IPS-18c (cell line): ENCODE results near the gene INPP5A.

Experiments used
- H3K4me3 ChIP-seq: 2 replicates; pipeline ENCODE4 v1.7.0; 2013; ENCODE audit warnings: low read depth, mild to moderate bottlenecking, low read length, moderate library complexity; ENCODE audit not compliant: insufficient read depth
- H3K9me3 ChIP-seq: one replicate; pipeline ENCODE4 v1.6.1; 2013; ENCODE audit warnings: mild to moderate bottlenecking, low read length, moderate library complexity; ENCODE audit not compliant: control insufficient read depth, insufficient read depth

Gene INPP5A

DNA sequence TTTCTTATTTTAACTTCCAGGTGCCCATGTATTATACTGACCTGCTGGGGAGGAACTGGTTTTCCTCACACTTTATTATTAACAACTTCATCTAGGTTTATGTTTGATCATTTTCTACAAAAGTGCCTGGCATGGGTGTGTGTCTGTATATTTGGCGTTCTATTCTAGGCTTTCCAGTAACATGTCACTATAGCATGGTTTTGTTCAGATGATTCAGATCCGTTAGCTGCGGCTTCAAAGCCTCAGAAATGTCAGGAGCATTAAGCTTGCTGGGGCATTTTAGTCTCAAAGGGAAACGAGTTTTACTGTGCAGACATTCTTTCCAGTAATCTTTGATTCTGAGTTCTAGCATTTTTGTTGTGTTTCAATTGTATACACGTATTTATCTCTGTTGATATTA lies 2.3 kb downstream of the INPP5A start:
- Histone ChIP-seq H3K4me3 (no peak overlapping the region), H3K9me3 (no peaks in the 10 kb centered on the region)

DNA sequence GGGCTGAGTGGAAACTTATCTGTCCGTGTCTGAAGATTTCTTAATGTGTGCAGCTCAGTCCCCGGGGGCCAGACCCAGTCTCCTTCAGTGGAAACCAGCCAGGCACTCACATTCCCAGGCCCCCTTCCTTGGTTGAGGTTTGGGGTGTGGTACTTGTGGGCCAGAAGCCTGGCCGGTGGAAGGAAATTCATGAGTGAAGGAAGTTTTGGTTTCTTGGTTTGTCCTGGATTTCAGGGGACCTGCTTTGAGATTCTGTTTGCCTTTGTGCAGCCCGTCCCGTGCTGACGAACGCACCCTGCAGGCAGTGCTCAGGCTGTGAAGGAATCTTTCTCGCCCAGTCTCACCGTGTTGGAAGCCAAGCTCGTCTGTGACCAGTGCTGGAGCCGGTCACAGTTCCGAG lies 2.9 kb downstream of the INPP5A start:
- Histone ChIP-seq H3K4me3 (no peak overlapping the region), H3K9me3 (no peaks in the 10 kb centered on the region)

DNA sequence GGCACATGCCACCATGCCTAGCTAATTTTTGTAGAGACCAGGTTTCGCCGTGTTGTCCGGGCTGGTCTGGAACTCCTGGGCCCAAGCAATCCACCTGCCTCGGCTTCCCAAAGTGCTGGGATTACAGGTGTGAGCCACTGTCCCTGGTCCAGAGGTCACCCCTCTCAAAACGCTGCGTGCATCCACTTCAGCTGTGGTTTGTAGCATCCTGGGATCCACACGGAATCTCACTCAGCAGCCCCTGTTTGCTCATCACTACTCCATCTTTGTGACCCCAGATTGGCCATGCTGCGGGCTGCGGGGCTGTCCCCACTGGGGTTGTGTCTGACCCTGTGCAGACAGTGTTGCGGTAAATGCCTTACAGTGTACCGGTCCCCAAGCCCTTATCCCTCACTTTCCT lies 3.5 kb downstream of the INPP5A start:
- Histone ChIP-seq H3K4me3 (no peak overlapping the region), H3K9me3 (no peaks in the 10 kb centered on the region)

DNA sequence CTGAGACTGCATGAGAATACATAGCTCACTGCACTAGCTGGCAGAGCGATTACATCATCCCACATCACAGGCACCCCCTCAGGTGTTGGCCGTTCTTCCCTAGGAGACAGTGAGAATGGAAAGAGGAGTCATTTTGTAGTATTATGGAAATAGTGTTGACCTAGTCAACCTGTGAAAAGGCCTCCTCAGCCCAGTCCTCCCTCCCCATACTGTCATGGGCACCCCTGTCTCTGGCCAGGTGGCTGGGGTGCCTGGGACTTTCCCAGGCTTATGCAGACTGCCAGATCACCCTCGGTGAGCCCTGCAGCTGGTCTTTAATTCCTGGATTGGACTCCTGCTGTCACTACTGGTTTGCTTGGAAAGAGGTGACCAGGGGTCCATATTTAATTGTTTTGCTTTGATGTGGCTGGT lies 4.0 kb downstream of the INPP5A start:
- H3K4me3 ChIP-seq = no peak overlapping the region

DNA sequence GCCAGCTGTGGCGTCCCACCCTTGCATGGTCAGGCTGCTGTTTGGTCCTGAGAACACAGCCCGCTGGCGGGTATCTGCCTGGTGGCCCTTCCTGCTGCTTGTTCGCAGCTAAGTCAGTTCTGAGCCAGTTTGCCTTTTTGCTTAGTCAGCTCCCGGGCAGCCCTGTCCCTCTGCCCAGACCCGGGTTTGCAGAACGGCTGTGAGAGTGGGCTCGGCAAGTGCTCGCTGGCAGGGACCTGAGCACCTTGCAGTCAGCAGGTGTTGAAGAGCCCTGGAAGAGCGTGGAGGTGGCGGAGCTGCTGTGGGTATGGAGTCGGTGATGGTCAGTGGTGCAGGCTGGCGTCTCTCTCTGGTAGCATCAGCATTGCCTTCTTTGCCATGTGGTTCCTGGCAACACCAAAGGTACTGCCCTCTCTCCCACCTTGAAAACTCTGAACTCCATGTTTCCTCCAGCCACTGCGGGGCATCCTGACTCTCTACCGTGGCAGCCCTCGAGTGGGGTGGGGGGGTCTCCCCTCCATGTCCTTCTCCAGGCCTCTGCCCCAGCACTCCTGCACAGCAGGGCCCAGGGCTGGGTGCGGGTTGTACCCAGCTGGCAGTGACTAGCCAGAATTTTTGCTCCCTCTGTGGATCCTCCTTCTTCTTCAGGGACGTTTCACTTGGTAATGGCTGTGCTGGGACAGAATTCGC lies 4.6 kb downstream of the INPP5A start:
- no peak overlapping the region for H3K4me3 ChIP-seq
- no peaks in the 10 kb centered on the region for H3K9me3 ChIP-seq

More for the DNA sequence above, 4.0 kb downstream of the INPP5A start:
- no peaks in the 10 kb centered on the region for H3K9me3 ChIP-seq

DNA sequence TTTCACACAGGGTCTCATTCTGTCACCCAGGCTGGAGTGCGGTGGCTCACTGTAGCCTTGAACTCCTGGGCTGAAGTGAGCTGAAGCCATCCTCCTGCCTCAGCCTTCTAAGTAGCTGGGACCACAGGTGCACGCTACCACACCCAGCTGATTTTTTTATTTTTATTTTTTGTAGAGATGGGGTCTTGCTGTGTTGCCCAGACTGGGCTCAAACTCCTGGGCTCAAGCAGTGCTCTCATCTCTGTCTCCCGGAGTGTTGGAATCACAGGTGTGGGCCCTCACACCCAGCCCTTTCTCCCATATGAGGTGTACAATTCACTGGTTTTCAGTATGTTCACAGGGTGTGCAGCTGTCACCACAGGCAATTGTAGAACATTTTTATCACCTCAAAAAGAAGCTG lies 5.2 kb downstream of the INPP5A start:
- no peak overlapping the region for H3K4me3 ChIP-seq
- no peaks in the 10 kb centered on the region for H3K9me3 ChIP-seq

DNA sequence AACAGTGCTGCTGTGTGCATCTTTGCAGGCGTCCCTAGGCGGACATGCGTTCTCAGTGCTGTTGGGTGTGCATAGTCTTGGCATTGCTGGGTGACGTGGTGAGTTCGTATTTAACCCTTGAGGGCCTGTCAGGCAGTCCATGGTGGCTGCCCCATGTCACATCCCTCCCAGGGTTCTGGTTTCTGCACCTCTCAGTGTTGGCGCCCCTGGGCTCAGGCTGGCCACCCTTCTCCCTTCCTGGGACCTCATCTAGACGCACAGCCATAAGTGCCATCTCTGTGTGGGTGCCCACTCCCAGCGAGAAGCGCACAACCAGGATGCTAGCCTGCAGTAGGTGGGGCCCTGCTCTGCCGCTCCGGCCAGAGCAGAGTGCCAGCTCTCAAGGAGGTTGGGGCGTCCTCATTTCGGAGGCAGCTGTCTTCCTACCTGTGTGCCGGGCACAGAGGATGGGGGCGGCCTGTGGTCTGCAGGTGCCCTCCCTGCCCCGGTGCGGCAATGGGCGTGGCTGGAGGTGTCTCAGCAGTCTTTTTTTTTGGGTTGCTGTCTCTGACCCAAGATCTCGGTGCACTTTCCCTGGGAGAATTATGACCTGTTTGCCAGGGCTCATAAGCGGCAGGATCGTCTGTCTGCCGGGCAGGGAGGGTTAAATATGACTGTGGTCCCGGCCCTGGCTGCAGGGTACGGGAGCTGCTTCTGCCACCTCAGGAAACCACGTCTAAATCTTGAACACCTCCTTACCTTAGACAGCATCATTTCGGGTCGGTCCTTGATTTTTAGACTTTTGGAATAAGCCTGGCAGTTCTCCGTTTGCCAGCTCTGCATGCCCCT lies 6.5 kb downstream of the INPP5A start:
- Histone ChIP-seq H3K9me3 (no peaks in the 10 kb centered on the region), H3K4me3 (no peak overlapping the region)

DNA sequence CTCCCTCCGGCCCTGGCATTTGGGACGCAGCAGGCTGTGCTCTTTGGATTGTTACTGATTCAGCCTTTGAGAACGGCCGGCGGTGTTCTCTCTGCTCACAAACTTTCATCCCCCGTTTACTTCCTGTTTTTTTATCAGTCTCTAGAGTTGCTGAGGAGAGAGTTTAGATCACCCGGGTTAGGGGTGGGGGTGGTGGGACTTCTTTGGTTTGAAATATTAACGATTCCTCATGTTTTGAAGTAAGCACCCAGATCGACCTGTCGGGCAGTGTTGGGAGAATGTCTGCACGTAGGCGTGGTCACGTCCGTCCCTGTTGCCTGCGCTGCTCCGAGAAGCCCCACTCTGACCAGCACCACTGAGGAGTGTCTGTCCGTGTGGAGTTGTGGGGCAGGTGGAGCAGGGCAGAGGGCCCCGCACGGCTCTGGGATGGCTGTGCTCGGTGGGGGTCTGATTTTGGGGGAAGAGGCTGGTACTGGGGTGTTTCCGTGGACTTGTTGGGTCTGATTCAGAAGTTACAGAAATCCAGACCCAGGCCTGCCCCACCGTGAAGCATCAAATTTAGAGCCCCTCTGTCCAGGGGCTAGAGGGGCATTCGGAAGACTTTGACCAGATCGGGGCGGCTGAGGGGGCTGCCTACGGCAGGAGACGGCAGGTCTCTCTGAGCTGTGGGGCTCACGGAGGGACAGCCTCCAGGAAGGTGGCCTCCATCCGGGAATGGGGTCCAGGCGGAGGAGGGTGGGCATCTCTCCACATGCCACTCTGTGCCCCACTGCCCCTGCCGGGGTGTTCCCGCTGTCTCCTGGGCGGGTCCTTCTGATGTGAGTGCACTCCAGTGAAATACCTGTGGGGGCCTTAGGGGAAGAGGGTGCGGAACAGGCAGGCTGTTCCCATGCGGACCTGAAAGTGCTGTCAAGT lies 7.4 kb downstream of the INPP5A start:
- no peaks in the 10 kb centered on the region for H3K9me3 ChIP-seq
- no peak overlapping the region for H3K4me3 ChIP-seq

DNA sequence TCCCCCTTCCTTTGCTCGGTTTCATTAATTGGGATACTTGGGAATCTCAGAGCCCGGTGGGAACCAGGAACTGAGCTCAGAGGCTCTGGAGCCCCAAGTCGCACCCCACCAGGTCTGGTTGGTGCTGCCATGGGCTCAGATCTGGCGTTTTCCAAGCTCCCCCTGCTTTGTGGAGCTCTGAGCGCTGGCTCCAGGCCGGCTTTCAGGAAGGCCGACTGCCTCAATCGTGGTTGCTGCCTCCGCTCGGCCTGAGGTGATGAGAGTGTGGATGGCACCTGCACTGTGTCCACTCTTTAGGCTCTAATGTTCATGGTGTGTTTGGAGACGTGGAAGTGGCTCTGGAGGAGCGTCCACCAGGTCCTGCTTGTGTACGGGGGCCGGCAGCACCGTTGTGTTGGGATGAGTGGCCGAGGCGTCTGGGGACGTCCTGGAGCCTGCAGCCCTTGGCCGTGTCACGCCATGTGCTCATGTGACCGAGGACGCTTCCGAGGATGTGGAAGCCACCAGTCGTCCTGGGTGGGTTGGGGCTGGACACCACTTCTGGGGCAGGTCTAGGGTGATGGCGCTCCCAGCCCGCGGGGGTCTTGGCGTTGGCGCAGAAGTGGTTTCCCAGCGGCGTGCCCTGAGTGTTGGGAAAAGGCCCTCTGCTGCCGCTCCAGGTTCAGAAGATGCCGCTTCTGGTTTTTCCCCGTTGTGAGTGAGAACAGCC lies 8.2 kb downstream of the INPP5A start:
- Histone ChIP-seq H3K4me3 (no peak overlapping the region), H3K9me3 (no peaks in the 10 kb centered on the region)

DNA sequence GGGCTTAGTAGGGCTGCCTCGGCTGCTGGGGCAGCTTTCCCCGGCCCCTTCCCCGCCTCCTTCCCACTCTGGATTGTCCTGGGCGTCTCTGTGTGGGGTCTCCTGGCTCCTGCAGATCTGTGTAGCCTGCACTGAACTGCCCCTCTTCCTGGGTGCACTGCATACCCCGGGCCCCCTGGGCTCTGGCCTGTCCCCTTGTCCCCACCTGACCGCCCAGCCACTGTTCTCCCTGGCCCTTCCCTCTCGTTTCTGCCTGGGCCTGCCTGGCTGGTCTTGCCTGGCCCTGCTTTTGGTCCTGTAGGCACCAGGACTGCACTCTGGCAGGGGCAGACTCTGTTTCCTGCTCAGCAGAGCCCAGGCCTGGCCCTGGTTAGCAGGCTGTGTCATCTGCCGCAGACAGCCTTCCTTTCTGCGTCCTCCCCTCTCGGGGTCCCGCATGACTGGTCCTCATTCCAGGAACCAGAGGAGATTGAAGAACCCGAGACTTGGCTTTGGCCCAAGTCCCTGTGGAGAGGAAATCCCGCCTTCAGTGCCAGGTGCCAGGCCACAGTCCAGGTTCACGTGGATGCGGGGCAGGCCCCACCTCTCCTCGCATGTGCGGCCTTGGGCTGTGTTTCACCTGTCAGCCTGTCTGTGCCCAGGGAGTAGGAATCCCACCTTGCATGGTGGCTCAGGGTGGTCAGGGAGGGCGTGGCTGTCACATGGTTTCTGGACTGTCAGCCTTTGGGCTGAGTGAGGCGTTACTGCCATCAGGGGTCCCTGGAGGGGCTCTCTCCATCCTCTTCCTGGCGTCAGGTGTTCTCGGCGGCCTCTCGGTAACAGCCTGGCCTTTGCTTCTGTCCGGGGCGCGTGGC lies 9.2 kb downstream of the INPP5A start:
- no peak overlapping the region for H3K4me3 ChIP-seq
- H3K9me3 ChIP-seq = no peaks in the 10 kb centered on the region

DNA sequence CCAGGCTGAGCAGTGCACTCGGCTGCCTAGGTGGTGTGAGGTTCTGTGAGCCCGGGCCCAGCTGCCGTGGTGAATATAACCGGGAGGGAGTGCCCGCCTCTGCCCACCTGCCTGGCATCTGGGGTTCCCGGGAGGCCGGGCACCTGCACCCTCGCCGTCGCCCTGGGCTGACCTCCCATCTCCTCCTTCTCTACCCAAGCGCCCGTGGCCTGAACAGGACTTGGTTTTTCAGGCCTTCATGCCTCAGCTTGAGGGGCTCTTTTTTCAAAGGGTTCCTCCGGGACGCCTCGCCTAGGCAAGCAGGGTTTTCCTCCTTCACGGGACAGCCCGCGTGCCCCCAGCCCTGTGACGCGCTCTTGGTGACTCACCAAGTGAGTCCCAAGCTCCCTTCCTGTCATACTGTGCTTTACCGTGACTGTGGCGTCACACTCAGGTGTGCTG lies 9.9 kb downstream of the INPP5A start:
- no peaks in the 10 kb centered on the region for H3K9me3 ChIP-seq
- H3K4me3 ChIP-seq = no peak overlapping the region

DNA sequence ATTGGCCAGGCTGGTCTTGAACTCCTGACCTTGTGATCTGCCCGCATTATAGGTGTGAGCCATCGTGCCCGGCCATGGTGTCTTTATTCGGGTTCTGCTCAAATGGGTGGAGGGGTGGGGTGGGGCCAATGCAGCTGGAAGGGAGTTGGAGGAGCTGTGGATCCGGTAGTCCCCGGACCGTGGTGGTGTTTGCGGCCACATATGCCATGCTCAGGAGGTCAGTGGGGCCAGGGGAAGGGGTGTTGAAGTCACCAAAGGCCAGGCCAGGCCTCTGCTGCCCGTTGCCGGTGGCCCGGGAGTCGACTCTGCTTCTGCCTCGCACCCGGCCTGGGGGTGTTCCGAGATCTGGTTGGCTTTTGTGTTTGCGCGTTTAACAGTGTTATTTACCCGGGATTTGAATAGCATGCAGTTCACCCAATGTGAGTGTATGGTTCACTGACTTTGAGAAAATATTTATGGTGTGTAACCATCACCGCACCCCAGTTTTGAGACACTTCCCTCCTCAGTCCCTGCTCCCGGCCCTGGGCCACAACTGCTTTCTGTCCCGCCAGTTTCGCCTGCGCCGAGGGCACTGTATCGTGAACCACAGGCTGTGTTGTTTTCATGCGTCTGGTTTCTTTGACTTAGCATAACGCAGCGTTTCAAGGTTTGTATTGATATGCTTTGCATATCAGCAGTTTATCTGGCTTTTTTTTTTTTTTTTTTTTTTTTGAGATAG lies 10.7 kb downstream of the INPP5A start:
- H3K9me3 ChIP-seq = no peaks in the 10 kb centered on the region
- H3K4me3 ChIP-seq = no peak overlapping the region

DNA sequence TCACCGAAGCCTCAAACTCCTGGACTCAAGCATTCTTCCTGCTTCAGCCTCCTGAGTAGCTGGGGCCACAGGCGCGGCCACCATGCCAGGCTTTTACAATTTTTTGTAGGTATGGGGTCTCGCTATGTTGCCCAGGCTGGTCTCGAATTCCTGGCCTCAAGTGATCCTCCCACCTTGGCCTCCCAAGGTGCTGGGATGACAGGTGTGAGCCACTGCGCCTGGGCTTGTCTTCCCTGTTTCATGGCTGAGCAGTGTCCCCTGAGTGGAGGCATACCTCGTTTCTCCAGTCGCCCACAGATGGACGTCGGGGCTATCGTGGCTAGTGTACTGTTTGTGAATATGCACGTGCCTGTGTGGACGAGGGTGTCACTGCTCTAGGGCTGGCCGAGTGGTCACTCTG lies 11.3 kb downstream of the INPP5A start:
- Histone ChIP-seq H3K9me3 (no peaks in the 10 kb centered on the region), H3K4me3 (no peak overlapping the region)

DNA sequence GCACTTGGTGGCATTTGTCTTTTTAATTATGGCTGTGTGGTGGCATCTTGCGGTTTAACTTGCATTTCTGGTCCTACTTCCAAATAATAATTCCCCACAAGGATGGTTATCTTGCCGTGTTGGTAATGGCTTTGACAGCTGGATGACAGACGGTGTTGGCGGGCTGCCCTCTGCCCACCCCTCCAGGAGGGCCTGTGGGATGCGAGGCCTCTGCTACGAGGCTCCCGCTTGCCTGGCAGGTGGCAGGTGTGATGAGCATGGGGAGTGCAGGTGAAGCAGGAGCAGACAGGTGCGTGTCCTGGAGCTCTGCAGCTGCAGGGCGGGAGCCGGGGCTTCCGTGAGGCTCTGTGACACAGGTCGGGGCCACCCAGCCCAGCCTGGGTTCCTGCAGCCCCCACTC lies 11.8 kb downstream of the INPP5A start:
- Histone ChIP-seq H3K9me3 (no peaks in the 10 kb centered on the region), H3K4me3 (no peak overlapping the region)

DNA sequence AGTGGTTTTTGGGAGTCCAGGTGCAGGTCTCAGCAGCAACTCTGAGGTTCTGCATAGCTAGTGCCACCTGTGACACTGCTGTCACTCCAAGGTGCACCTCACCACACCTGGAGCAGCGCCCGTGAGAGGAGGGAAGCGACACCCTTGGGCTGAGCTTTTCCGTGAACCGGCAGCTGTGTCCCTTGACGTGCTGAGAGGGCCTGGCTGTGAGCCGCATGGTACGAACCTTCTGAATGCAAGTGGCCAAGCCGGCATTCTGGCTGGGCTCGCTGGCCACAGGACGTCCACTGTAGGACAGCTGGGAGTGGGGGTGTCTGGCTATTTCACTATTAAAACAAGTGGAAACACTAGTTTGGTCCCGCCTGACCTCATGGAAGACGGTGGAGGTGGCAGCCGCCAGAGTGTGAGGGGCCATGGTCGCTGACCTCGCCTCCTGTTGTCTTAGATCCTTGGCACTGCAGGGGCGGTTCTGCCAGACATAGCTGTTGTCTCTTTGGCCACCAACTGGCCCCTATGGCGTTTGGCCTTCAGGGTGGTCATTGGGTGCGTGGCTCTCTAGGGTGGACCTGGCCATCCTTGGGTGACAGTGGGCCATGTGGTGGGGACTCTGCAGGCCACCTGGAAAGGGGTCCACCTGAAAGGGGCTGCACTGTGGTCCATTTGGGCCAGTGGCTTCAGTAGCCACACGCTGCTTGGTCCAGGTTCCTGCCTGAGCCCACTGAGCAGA lies 12.9 kb downstream of the INPP5A start:
- no peaks in the 10 kb centered on the region for H3K9me3 ChIP-seq

More for the DNA sequence above, 12.9 kb downstream of the INPP5A start:
- no peak overlapping the region for H3K4me3 ChIP-seq
